Erythroblast (primary cell): ENCODE measurements around the gene HTT-AS.

ENCODE experiments used
- GATA1 ChIP-seq: IDR thresholded peaks from 2 replicates; pipeline ENCODE4 v1.6.1; 2011; ENCODE audit warnings: low read depth, mild to moderate bottlenecking, control low read depth, low read length, moderate library complexity
- POLR2A ChIP-seq: IDR thresholded peaks from 2 replicates; pipeline ENCODE4 v1.6.1; 2011; ENCODE audit warnings: mild to moderate bottlenecking, low read length

DNA sequence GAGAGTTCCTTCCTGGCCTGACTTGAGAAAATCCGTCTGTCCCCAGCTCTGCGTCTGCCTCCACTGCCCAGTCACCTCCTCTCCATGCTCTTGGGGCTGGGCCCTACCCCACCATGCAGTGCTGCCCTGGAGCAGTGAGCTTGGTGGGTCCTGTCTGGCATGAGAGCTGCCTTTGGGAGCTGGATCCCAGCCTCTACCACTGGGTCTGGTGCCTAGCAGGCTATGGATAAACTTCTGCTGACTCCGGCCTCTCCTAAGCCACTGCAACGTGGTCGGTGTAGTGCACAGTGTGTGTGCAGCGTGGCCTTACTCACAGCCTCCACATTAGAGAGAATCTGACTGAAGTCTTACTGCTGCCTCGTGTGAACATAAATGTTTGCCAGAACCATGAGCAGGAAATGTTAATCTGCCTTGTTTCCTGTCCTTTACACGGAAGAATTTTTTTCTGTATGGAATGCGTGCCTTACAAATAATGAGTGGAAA is 47.8 kb upstream of the HTT-AS start:
- TF ChIP-seq POLR2A = no peak
- TF ChIP-seq GATA1 = no peak
